Measurements from ENCODE around the gene HECTD3.
"Not testable (repeated sequence)": the region's sequence is repeated elsewhere in the genome, so short reads cannot be mapped to it uniquely, and the experiment has no call there.

The HECTD3 gene

DNA sequence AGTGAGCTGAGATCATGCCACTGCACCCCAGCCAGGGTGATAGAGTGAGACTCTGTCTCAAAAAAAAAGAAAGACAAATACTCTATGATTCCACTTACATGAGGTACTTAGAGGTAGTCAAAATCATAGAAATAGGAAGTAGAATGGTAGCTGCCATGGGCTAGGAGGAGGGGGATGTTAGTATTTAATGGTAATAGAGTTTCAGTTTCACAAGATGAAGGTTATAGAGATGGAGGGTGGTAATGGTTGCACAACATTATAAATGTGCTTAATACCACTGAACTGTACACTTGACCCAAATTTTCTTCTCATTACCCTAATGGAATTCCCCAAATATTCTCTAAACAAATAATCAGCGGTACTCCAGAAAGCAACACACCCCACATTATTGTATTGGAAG, 37.5 kb downstream of the HECTD3 start:
- H3K9me3 Mint-ChIP-seq, result no peaks in the 10 kb centered on the region
- peaks cover 7% of the 10 kb centered on the region for H3K4me1 Mint-ChIP-seq
- no peak for DNase-seq (ENCODE audit: low spot score in 2 of 2)
- peak overlapping the region; percentile 55 for H3K27ac Mint-ChIP-seq
- no peak overlapping the region for H3K4me3 Mint-ChIP-seq
- peaks cover 88% of the 10 kb centered on the region for H3K36me3 Mint-ChIP-seq
- ATAC-seq, result no peak

GRCh38 chr1:44970317-44970716, 40.8 kb downstream of the HECTD3 start:
- Mint-ChIP-seq H3K36me3 (peaks cover 78% of the 10 kb centered on the region), H3K9me3 (no peaks in the 10 kb centered on the region), H3K4me3 (no peak overlapping the region), H3K27ac (no peak overlapping the region), H3K4me1 (peaks cover 7% of the 10 kb centered on the region)
- ATAC-seq, result no peak
- no peak for DNase-seq (ENCODE audit: low spot score in 2 of 2)

- DNase-seq (ENCODE audit: low spot score in 2 of 2) (no peak), ATAC-seq (no peak)
- Mint-ChIP-seq H3K9me3 (no peaks in the 10 kb centered on the region), H3K36me3 (peaks cover 29% of the 10 kb centered on the region), H3K4me3 (no peak overlapping the region), H3K4me1 (peaks cover 6% of the 10 kb centered on the region), H3K27ac (no peak overlapping the region)
Observed at GRCh38 chr1:44964396-44964795, 46.7 kb downstream of the HECTD3 start.

DNA sequence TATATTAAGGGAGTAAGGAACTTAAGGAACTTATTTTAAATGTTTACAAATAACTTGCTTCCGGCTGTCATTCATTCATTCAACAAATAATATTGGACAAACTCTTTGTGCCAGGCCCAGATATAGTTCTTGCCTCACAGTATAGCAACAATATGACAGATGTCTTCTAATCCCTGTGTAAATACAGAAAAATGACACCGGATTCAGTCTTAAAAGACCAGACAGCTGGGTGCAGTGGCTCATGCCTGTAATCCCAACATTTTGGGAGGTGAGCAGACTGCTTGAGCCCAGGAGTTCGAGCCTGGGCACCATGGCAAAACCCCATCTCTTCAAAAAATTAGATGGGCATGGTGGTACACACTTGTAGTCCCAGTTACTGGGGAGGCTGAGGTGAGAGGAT, 48.4 kb downstream of the HECTD3 start:
- Mint-ChIP-seq H3K4me3 (no peak overlapping the region), H3K4me1 (peaks cover 6% of the 10 kb centered on the region), H3K9me3 (no peaks in the 10 kb centered on the region), H3K27ac (no peak overlapping the region), H3K36me3 (peaks cover 17% of the 10 kb centered on the region)
- DNase-seq (ENCODE audit: low spot score in 2 of 2) (no peak), ATAC-seq (no peak)

DNA sequence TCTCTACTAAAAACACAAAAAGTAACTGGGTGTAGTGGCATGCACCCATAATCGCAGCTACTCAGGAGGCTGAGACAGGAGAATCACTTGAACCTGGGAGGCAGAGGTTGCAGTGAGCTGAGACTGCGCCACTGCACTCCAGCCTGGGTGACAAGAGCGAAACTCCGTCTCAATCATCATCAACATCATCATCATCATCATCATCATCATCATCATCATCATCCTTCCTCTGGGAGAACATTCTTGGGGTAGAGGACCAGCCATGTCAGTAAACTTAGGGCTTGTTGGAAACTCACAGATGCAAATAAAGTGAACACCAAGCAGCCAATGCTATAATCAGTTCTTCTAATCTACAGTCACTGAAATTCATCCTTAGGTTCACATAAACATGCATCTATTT, 49.1 kb downstream of the HECTD3 start:
- ATAC-seq; H3K27ac Mint-ChIP-seq; DNase-seq (ENCODE audit: low spot score in 2 of 2); H3K4me3 Mint-ChIP-seq; H3K9me3 Mint-ChIP-seq; H3K4me1 Mint-ChIP-seq: not testable (repeated sequence)
- peaks cover 18% of the 10 kb centered on the region for H3K36me3 Mint-ChIP-seq

DNA sequence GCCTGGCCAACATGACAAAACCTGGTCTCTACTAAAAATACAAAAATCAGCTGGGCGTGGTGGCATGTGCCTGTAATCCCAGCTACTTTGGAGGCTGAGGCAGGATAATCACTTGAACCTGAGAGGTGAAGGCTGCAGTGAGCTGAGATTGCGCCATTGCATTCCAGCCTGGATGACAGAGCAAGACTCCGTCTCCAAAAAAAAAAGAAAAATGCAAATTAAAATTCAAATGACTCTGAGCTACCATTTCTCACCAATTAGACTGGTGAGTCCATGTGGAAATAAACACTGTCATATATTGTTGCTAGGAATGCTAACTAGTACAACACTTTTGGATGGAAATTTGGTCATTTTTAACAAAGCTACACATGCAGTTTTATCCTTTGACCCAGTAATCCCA, 53.6 kb downstream of the HECTD3 start:
- not testable (repeated sequence) for H3K27ac Mint-ChIP-seq

GRCh38 chr1:44956077-44956476, 55.0 kb downstream of the HECTD3 start:
- H3K9me3 Mint-ChIP-seq; H3K27ac Mint-ChIP-seq; H3K4me1 Mint-ChIP-seq; DNase-seq (ENCODE audit: low spot score in 2 of 2); H3K4me3 Mint-ChIP-seq; ATAC-seq: not testable (repeated sequence)
- peaks cover 16% of the 10 kb centered on the region for H3K36me3 Mint-ChIP-seq

More for the DNA sequence above, 53.6 kb downstream of the HECTD3 start:
- H3K4me1 Mint-ChIP-seq; DNase-seq (ENCODE audit: low spot score in 2 of 2); H3K4me3 Mint-ChIP-seq; H3K9me3 Mint-ChIP-seq; ATAC-seq: not testable (repeated sequence)
- H3K36me3 Mint-ChIP-seq, result peaks cover 16% of the 10 kb centered on the region
